ENCODE measurements around the gene SERP2. TPM values are rescaled to one million over a fixed set of nuclear protein-coding genes. Genes with fewer than 3 reads are reported as not detected.

SERP2 gene
- total and polyA plus RNA-seq, 10 donors, result 0.38 to 3.7 (median 1.1) TPM; not detected in 3

DNA sequence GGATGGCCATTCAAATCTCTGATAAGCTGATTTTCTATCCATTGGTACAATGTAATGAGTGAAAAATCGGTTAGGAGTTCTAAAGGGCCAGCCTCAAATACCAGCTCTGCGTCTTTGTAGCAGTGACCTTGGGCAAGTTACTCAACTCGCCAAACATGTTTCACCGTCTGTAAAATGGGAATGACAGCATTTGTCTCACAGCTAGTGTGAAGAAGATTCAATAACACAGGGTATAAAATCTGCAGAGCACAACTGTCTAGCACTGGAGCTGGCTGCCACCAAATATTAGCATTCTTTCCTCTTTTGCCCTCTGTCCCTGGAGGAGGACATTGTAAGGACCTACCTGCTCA lies 22.1 kb upstream of the SERP2 start:
- no peak overlapping the region for H3K4me3 ChIP-seq
- TF ChIP-seq POLR2AphosphoS5 (IDR thresholded peaks at IDR 0.05), result no peak
- no peak for TF ChIP-seq POLR2A (IDR thresholded peaks at IDR 0.05)
- TF ChIP-seq, protein P1, sequence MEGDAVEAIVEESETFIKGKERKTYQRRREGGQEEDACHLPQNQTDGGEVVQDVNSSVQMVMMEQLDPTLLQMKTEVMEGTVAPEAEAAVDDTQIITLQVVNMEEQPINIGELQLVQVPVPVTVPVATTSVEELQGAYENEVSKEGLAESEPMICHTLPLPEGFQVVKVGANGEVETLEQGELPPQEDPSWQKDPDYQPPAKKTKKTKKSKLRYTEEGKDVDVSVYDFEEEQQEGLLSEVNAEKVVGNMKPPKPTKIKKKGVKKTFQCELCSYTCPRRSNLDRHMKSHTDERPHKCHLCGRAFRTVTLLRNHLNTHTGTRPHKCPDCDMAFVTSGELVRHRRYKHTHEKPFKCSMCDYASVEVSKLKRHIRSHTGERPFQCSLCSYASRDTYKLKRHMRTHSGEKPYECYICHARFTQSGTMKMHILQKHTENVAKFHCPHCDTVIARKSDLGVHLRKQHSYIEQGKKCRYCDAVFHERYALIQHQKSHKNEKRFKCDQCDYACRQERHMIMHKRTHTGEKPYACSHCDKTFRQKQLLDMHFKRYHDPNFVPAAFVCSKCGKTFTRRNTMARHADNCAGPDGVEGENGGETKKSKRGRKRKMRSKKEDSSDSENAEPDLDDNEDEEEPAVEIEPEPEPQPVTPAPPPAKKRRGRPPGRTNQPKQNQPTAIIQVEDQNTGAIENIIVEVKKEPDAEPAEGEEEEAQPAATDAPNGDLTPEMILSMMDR (IDR thresholded peaks at IDR 0.05 in 8 of 11, conservative IDR thresholded peaks at IDR 0.05 in 3 of 11), result no peak
- 92 to 95% (median 94%) methylated on average over 4 of the region's 4 CpGs for WGBS, 5 donors
- no peaks in the 10 kb centered on the region for H3K36me3 ChIP-seq
- intact Hi-C loops (cut with DNase I; ENCODE audit: low total_unique reads), result no loop called here
- no peak overlapping the region for H3K27ac ChIP-seq
- H3K27me3 ChIP-seq (replicated peaks in 1 of 7), result no peaks in the 10 kb centered on the region
- no peaks in the 10 kb centered on the region for H3K4me1 ChIP-seq
- DNase-seq, result no peak
- H3K9me3 ChIP-seq, result no peaks in the 10 kb centered on the region

DNA sequence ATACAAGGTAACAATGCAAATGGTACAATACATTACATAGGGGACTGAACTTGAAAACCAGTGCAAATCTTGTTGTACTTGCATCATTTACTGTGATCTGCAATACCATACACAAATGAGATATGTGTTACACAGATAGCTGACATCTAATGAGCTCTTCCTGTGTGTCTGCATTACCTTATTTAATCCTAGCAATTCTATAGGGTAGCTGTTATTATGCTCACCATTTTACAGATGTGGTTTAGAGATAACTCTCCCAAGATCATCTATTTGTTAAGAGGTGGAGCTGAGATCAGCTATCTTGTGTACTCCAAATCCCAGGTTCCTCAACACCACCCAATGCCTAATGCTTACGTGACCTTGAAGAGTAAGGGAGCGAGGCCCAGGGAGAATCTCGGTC lies 21.4 kb upstream of the SERP2 start:
- no peak for DNase-seq
- 92 to 98% (median 95%) methylated on average over 3 of the region's 3 CpGs for WGBS, 5 donors
- TF ChIP-seq POLR2A (IDR thresholded peaks at IDR 0.05) (no peak), POLR2AphosphoS5 (IDR thresholded peaks at IDR 0.05) (no peak)
- TF ChIP-seq, protein P1 (IDR thresholded peaks at IDR 0.05 in 8 of 11, conservative IDR thresholded peaks at IDR 0.05 in 3 of 11), result no peak
- Histone ChIP-seq H3K36me3 (no peaks in the 10 kb centered on the region), H3K9me3 (no peaks in the 10 kb centered on the region), H3K4me1 (no peaks in the 10 kb centered on the region), H3K27ac (no peak overlapping the region), H3K4me3 (no peak overlapping the region), H3K27me3 (replicated peaks in 1 of 7) (no peaks in the 10 kb centered on the region)
- intact Hi-C loops (cut with DNase I; ENCODE audit: low total_unique reads), result no loop called here

DNA sequence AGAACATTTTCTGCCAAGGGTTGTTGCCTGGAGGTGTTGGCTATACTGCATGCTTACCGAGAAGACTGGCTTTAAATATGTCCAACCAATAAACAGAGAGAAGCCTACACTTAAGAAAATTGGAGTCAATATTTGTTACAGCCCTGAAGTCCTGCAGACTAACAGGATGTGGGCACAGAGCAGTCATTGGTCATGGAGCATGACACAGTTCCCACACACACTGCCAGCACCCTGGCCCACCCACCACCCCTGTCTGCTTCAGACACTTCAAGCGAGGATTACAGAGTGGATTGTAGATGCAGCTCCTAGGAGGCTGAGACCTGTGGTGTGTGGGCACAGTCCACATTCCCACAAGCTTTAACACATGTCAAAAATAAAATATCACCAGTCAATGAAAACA lies 21.0 kb upstream of the SERP2 start:
- no peak for DNase-seq
- H3K27ac ChIP-seq, result no peak overlapping the region
- H3K4me1 ChIP-seq, result no peaks in the 10 kb centered on the region
- intact Hi-C loops (cut with DNase I; ENCODE audit: low total_unique reads), result no loop called here
- TF ChIP-seq POLR2AphosphoS5 (IDR thresholded peaks at IDR 0.05) (no peak), POLR2A (IDR thresholded peaks at IDR 0.05) (no peak)
- TF ChIP-seq, protein P1 (IDR thresholded peaks at IDR 0.05 in 8 of 11, conservative IDR thresholded peaks at IDR 0.05 in 3 of 11), result no peak
- no peak overlapping the region for H3K4me3 ChIP-seq
- no peaks in the 10 kb centered on the region for H3K36me3 ChIP-seq
- H3K9me3 ChIP-seq, result no peaks in the 10 kb centered on the region
- no peaks in the 10 kb centered on the region for H3K27me3 ChIP-seq (replicated peaks in 1 of 7)
- WGBS, 5 donors, result 75 to 90% (median 86%) methylated on average over 2 of the region's 2 CpGs

DNA sequence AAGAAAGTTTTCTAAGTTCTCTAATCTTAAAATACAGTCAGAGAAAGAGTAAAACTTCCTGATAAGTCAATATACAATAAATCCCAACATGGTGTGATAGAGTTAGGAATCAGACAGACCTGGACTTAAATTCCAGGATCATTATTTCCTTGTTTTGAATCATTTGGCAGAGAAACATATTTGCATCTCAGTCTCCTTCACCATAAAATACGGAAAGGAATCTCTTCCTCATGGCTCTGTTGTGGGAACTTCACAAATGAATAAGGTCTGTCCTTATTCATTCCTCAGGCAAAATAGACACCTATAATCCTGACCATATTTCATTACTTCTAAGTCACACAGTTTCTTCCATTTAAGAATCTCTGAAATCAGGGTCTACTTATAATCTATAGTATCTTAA lies 19.3 kb upstream of the SERP2 start:
- no peaks in the 10 kb centered on the region for H3K36me3 ChIP-seq
- no peak overlapping the region for H3K27ac ChIP-seq
- intact Hi-C loops (cut with DNase I; ENCODE audit: low total_unique reads), result no loop called here
- H3K4me3 ChIP-seq, result no peak overlapping the region
- 88 to 97% (median 91%) methylated on average over 1 of the region's 1 CpG for WGBS, 5 donors
- TF ChIP-seq POLR2AphosphoS5 (IDR thresholded peaks at IDR 0.05), result no peak
- TF ChIP-seq POLR2A (IDR thresholded peaks at IDR 0.05), result no peak
- TF ChIP-seq, protein P1 (IDR thresholded peaks at IDR 0.05 in 8 of 11, conservative IDR thresholded peaks at IDR 0.05 in 3 of 11), result no peak
- H3K27me3 ChIP-seq (replicated peaks in 1 of 7), result no peaks in the 10 kb centered on the region
- H3K4me1 ChIP-seq, result no peaks in the 10 kb centered on the region
- no peak for DNase-seq
- H3K9me3 ChIP-seq, result no peaks in the 10 kb centered on the region

All from spleen (tissue), 11 donors.